Measurements from ENCODE around the gene SNX25.

DNA sequence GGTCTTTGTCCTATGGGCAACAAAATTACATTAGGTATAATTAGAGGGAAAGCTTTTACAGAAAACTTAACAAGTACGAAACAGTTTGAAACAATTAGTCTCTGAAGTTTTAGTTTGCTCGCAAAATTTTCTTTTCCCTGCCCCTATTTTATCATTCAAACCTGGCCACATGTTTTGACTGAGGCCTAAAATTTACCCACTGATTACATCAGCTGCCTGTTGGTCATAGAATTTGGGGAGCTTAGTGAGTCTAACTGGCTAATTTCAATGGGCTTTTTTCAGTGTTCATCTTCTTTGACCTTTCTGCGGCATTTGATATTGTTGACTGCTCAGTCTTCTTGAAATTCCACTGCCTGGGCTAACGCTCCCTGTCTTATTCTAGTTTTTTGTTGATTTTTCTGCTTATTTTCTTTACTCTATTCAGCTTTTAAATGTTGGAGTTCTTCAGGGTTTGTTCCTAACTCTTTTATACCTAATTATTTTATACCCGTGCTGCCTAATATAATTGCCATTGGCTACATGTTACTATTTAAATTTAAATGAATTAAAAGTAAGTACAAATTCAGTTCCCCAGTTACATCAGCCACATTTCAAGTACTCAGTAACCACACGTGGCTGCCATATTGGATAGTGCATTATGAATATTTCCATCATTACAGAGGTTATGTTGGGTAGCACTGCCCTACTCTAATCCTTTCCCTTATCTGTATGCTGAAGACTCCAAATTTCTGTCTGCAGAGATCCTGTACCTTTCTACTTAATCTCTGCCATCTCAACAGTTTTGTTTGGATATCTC, 87.5 kb downstream of the SNX25 start:
- TF ChIP-seq POLR2A (IDR thresholded peaks at IDR 0.05; ENCODE audit: low read depth, low read length) (no peak), POLR2AphosphoS5 (IDR thresholded peaks at IDR 0.05; ENCODE audit: low read depth, low read length) (no peak), TAF1 (IDR thresholded peaks at IDR 0.05; ENCODE audit: low read depth, low read length) (no peak), SPI1 (IDR thresholded peaks at IDR 0.05; ENCODE audit: low read depth, low read length) (no peak)
